Esophagus muscularis mucosa (tissue), 4 donors: ENCODE measurements around the gene PPP6R1. TPM values are rescaled to one million over a fixed set of nuclear protein-coding genes. Genes with fewer than 3 reads are reported as not detected.

Source experiments
- DNase-seq: peaks from one replicate; pipeline ENCODE4 v3.0.0-alpha.2; 2017; ENCODE audit errors: extremely low spot score
- H3K27ac ChIP-seq, 4 donors: fragments of 200-600 bp; sonication (generic); replicated peaks in 1 of 4; 1 replicate in 3 of 4; 2 replicates in 1 of 4; pipeline ENCODE4 v1.5.1; 2016 to 2019; ENCODE audit warnings: mild to moderate bottlenecking in 1 of 4
- H3K27me3 ChIP-seq, 4 donors: fragments of 200-600 bp; sonication (generic); one replicate each; pipeline versions ENCODE4 v1.5.1 to v1.6.0; 2016 to 2019
- H3K36me3 ChIP-seq, 4 donors: fragments of 200-600 bp; sonication (generic); one replicate each; pipeline ENCODE4 v1.5.1; 2016 to 2019
- H3K4me1 ChIP-seq, 4 donors: fragments of 200-600 bp; sonication (generic); one replicate each; pipeline ENCODE4 v1.5.1; 2016 to 2019
- H3K4me3 ChIP-seq, 4 donors: fragments of 200-600 bp; sonication (generic); 1 replicate in 2 of 4; 2 replicates in 2 of 4; pipeline ENCODE4 v1.5.1; 2016 to 2019; ENCODE audit warnings: mild to moderate bottlenecking in 4 of 4, moderate library complexity in 1 of 4
- H3K9me3 ChIP-seq, 4 donors: fragments of 200-600 bp; sonication (generic); 1 replicate in 3 of 4; 2 replicates in 1 of 4; pipeline ENCODE4 v1.5.1; 2016 to 2019
- EP300 ChIP-seq: sonication (generic); formaldehyde crosslinking; IDR thresholded peaks from one replicate; pipeline ENCODE4 v1.6.1; 2017; ENCODE audit warnings: antibody characterized with exemption
- POLR2A ChIP-seq: fragments of 450-650 bp; IDR thresholded peaks from one replicate; pipeline ENCODE4 v1.6.1; 2017; ENCODE audit warnings: antibody characterized with exemption, moderate library complexity, mild to moderate bottlenecking, low read depth
- POLR2AphosphoS5 ChIP-seq, 2 donors: sonication (generic); formaldehyde crosslinking; IDR thresholded peaks; one replicate each; pipeline ENCODE4 v1.6.1; 2017; ENCODE audit warnings: antibody characterized with exemption in 2 of 2
- WGBS: methylation state at CpG from one replicate; pipeline ENCODE4 v1.1.5; 2018; 5-methylcytosine and 5-hydroxymethylcytosine counted together
- intact Hi-C: fragments of 100-400 bp; cut with DNase I; formaldehyde crosslinking; loops from one replicate; pipeline ENCODE4 v1.15.1; 2023
- total RNA-seq, 4 donors: library from RNA; depleted of rRNA; stranded (reverse); fragments of >200 nt; gene quantifications; one replicate each; pipeline versions ENCODE4 v1.1.0 to v1.2.1, GENCODE V29; 2016
- TF ChIP-seq, protein P1 (sequence below), 3 experiments: fragments of 200-600 bp in 2 of 3; fragments of 450-650 bp in 1 of 3; sonication (generic) in 2 of 3; IDR thresholded peaks; one replicate each; pipeline ENCODE4 v1.5.1; 2017 to 2019; ENCODE audit warnings: antibody characterized with exemption in 3 of 3, mild to moderate bottlenecking in 2 of 3, moderate library complexity in 1 of 3

The PPP6R1 gene
- total RNA-seq, 4 donors from 2014 or later = 37.4 to 75.5 (median 45.6) TPM

DNA sequence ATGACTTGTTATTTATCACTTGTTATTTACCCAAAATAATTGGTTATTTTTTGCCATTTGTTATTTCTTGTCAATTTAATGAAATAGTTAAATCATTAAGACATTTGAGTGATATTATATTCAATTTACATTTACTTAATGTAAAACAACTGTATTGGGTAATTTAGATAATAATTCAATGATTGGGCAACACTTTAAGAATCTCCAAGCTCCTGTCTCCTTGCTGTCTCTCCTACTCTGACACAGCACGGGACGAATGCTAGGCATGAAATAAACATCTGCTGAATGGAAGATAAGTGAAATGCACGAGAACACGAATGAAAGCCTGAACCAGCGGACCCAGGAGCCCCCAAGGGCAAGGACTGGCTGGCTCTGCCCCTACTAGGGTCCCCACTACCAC is 5.7 kb upstream of the PPP6R1 start:
- intact Hi-C loops = loop anchor here (2.0 kb wide), 1 partner anchor 14 kb away; no protein-coding TSS in a partner anchor
- no peak overlapping the region for H3K4me3 ChIP-seq
- H3K27me3 ChIP-seq = no peaks in the 10 kb centered on the region
- H3K27ac ChIP-seq = no peak overlapping the region
- 78% methylated on average over 5 of the region's 5 CpGs for WGBS
- no peaks in the 10 kb centered on the region for H3K9me3 ChIP-seq
- H3K4me1 ChIP-seq = peaks cover 7 to 10% (median 9%) of the 10 kb centered on the region in 4 donors
- TF ChIP-seq EP300 = no peak
- TF ChIP-seq POLR2A = no peak
- TF ChIP-seq POLR2AphosphoS5 (IDR thresholded peaks at IDR 0.05) = no peak
- TF ChIP-seq, protein P1, sequence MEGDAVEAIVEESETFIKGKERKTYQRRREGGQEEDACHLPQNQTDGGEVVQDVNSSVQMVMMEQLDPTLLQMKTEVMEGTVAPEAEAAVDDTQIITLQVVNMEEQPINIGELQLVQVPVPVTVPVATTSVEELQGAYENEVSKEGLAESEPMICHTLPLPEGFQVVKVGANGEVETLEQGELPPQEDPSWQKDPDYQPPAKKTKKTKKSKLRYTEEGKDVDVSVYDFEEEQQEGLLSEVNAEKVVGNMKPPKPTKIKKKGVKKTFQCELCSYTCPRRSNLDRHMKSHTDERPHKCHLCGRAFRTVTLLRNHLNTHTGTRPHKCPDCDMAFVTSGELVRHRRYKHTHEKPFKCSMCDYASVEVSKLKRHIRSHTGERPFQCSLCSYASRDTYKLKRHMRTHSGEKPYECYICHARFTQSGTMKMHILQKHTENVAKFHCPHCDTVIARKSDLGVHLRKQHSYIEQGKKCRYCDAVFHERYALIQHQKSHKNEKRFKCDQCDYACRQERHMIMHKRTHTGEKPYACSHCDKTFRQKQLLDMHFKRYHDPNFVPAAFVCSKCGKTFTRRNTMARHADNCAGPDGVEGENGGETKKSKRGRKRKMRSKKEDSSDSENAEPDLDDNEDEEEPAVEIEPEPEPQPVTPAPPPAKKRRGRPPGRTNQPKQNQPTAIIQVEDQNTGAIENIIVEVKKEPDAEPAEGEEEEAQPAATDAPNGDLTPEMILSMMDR (IDR thresholded peaks at IDR 0.05) = no peak
- H3K36me3 ChIP-seq = peaks cover 0 to 44% (median 19%) of the 10 kb centered on the region in 4 donors
- DNase-seq = no peak

DNA sequence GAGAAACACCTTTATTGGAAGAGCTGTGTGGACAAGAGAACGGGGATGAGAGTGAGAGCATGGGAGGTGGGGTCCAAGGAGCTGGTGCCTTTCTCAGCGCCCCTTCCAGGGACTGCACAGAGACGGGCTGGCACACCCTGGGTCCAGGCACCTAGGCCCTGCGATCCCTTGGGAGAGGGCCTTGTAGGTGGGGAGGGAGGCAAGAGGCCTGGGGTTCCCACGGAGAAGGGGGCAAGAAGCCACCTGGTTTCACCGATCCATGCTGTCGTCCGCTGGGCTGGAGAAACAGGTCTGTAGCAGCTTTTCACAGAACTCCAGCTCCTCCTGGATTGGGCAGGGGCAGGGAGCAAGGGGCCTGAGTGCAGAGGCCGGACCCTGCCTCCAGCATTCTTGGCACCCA is 3.5 kb upstream of the PPP6R1 start:
- peaks cover 14 to 19% (median 18%) of the 10 kb centered on the region in 4 donors for H3K4me1 ChIP-seq
- no peak overlapping the region for H3K27ac ChIP-seq
- no peaks in the 10 kb centered on the region for H3K9me3 ChIP-seq
- peaks cover 0 to 29% (median 15%) of the 10 kb centered on the region in 4 donors for H3K36me3 ChIP-seq
- intact Hi-C loops = no loop called here
- WGBS = 98% methylated on average over 7 of the region's 9 CpGs
- TF ChIP-seq, protein P1 (IDR thresholded peaks at IDR 0.05) = no peak
- no peak for TF ChIP-seq POLR2AphosphoS5 (IDR thresholded peaks at IDR 0.05)
- no peak for TF ChIP-seq EP300
- no peak for TF ChIP-seq POLR2A
- no peak overlapping the region for H3K4me3 ChIP-seq
- no peaks in the 10 kb centered on the region for H3K27me3 ChIP-seq
- no peak for DNase-seq

- WGBS = 80% methylated on average over 4 of the region's 13 CpGs
- no peak for DNase-seq
- intact Hi-C loops = no loop called here
Measured at GRCh38 chr19:55261671-55262126, 2.9 kb upstream of the PPP6R1 start.

DNA sequence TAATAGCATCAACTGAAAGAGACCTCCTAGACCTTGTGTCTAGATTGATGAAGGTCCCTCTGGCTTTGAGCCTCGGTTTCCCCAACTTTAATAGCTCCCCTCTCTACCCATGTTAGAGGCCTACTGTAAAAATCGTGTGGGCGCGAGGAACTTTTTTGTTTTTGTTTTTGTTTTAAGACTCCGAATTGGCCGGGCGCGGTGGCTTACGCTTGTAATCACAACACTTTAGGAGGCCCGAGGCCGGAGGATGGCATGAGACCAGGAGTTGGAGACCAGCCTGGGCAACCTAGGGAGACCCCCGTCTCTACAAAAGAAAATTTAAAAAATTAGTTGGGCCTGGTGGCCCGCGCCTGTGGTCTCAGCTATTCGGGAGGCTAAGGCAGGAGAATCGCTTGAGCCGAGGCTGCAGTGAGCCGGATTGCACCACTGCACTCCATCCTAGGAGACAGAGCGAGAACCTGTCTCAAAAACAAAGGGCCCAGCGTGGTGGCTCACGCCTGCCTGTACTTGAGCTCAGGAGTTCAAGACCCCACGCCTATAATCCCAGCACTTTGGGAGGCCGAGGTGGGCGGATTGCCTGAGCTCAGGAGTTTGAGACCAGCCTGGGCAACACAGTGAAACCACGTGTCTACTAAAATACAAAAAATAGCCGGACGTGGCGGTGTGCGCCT is 858 bp upstream of the PPP6R1 start:
- 45% methylated on average over 29 of the region's 29 CpGs for WGBS
- peaks cover 0 to 15% (median 9%) of the 10 kb centered on the region in 4 donors for H3K36me3 ChIP-seq
- TF ChIP-seq, protein P1 (IDR thresholded peaks at IDR 0.05) = no peak
- TF ChIP-seq POLR2A (no peak), POLR2AphosphoS5 (IDR thresholded peaks at IDR 0.05) (no peak)
- peaks cover 39 to 45% (median 45%) of the 10 kb centered on the region in 4 donors for H3K4me1 ChIP-seq
- H3K27ac ChIP-seq = peak overlapping the region; percentile 89 to 97 (median 92)
- DNase-seq = no peak
- no peaks in the 10 kb centered on the region for H3K27me3 ChIP-seq
- peak overlapping the region; percentile 94 to 99 (median 98) for H3K4me3 ChIP-seq
- intact Hi-C loops = loop anchor here (5.0 kb wide), 1 partner anchor 42 kb away; no protein-coding TSS in a partner anchor
- H3K9me3 ChIP-seq = no peaks in the 10 kb centered on the region

More at GRCh38 chr19:55261671-55262126, 2.9 kb upstream of the PPP6R1 start:
- TF ChIP-seq, protein P1 (IDR thresholded peaks at IDR 0.05) = no peak
- no peak for TF ChIP-seq POLR2A
- no peak for TF ChIP-seq POLR2AphosphoS5 (IDR thresholded peaks at IDR 0.05)
- no peak for TF ChIP-seq EP300
- Histone ChIP-seq H3K9me3 (no peaks in the 10 kb centered on the region), H3K27ac (no peak overlapping the region), H3K27me3 (no peaks in the 10 kb centered on the region), H3K4me3 (no peak overlapping the region), H3K4me1 (peaks cover 20 to 25% (median 25%) of the 10 kb centered on the region in 4 donors), H3K36me3 (peaks cover 0 to 29% (median 15%) of the 10 kb centered on the region in 4 donors)
